H9 (cell line): ENCODE results near the gene SPZ1. TPM values are rescaled to one million over a fixed set of nuclear protein-coding genes. Genes with fewer than 3 reads are reported as not detected.

Source experiments
- DNase-seq: peaks from one replicate; pipeline ENCODE4 v3.0.0-alpha.2; 2017
- H2AFZ ChIP-seq: one replicate; pipeline ENCODE4 v1.6.1; 2013; ENCODE audit warnings: mild to moderate bottlenecking, low read length, control low read depth, moderate library complexity
- H2AK5ac ChIP-seq: 2 replicates; pipeline ENCODE4 v1.6.1; 2013; ENCODE audit warnings: low read length, control low read depth, mixed read lengths; ENCODE audit not compliant: insufficient read length
- H2BK120ac ChIP-seq: one replicate; pipeline ENCODE4 v1.6.1; 2013; ENCODE audit warnings: low read depth, mild to moderate bottlenecking, low read length, control low read depth, inconsistent platforms; ENCODE audit not compliant: poor library complexity, severe bottlenecking
- H2BK12ac ChIP-seq: 2 replicates; pipeline ENCODE4 v1.6.1; 2013; ENCODE audit warnings: low read length, control low read depth, mixed read lengths, low read depth; ENCODE audit not compliant: insufficient read length
- H2BK15ac ChIP-seq: 2 replicates; pipeline ENCODE4 v1.6.1; 2013; ENCODE audit warnings: low read depth, low read length, control low read depth
- H2BK20ac ChIP-seq: one replicate; pipeline ENCODE4 v1.6.1; 2013; ENCODE audit warnings: low read depth, mild to moderate bottlenecking, low read length, control low read depth, inconsistent platforms; ENCODE audit not compliant: poor library complexity, severe bottlenecking
- H2BK5ac ChIP-seq: 2 replicates; pipeline ENCODE4 v1.6.1; 2013; ENCODE audit warnings: low read length, control low read depth, mixed read lengths; ENCODE audit not compliant: insufficient read length
- H3K14ac ChIP-seq: 2 replicates; pipeline ENCODE4 v1.6.1; 2013; ENCODE audit warnings: low read length, control low read depth; ENCODE audit not compliant: insufficient read depth
- H3K18ac ChIP-seq: 2 replicates; pipeline ENCODE4 v1.6.1; 2013; ENCODE audit warnings: low read depth, mild to moderate bottlenecking, mixed read lengths, low read length, control low read depth; ENCODE audit not compliant: insufficient read length
- H3K23ac ChIP-seq: 2 replicates; pipeline ENCODE4 v1.6.1; 2013; ENCODE audit warnings: low read length, control low read depth, mixed read lengths, low read depth; ENCODE audit not compliant: insufficient read length
- H3K23me2 ChIP-seq: 2 replicates; pipeline ENCODE4 v1.6.1; 2013; ENCODE audit warnings: low read depth, mild to moderate bottlenecking, mixed read lengths, low read length, control low read depth; ENCODE audit not compliant: insufficient read length, poor library complexity, severe bottlenecking
- H3K27ac ChIP-seq: 2 replicates; pipeline ENCODE4 v1.5.1; 2013; ENCODE audit warnings: low read length, control low read depth, mixed read lengths, low read depth; ENCODE audit not compliant: insufficient read length
- H3K27me3 ChIP-seq: 2 replicates; pipeline ENCODE4 v1.6.1; 2013; ENCODE audit warnings: low read length, control low read depth, inconsistent platforms; ENCODE audit not compliant: insufficient read depth
- H3K4ac ChIP-seq: 2 replicates; pipeline ENCODE4 v1.6.1; 2013; ENCODE audit warnings: low read depth, mild to moderate bottlenecking, control low read depth, inconsistent platforms, low read length, moderate library complexity
- H3K4me1 ChIP-seq: 2 replicates; pipeline ENCODE4 v1.6.1; 2013; ENCODE audit warnings: low read length, control low read depth, inconsistent platforms; ENCODE audit not compliant: insufficient read depth
- H3K4me2 ChIP-seq: 2 replicates; pipeline ENCODE4 v1.6.1; 2013; ENCODE audit warnings: low read length, control low read depth, mixed read lengths; ENCODE audit not compliant: insufficient read length, insufficient read depth
- H3K56ac ChIP-seq: 2 replicates; pipeline ENCODE4 v1.6.1; 2013; ENCODE audit warnings: low read depth, mild to moderate bottlenecking, mixed read lengths, low read length, control low read depth; ENCODE audit not compliant: insufficient read length
- H3K79me1 ChIP-seq: 2 replicates; pipeline ENCODE4 v1.6.1; 2013; ENCODE audit warnings: low read depth, mild to moderate bottlenecking, moderate library complexity, low read length, control low read depth, inconsistent platforms; ENCODE audit not compliant: insufficient read depth, poor library complexity, severe bottlenecking
- H3K79me2 ChIP-seq: 2 replicates; pipeline ENCODE4 v1.6.1; 2013; ENCODE audit warnings: low read length, control low read depth, inconsistent platforms; ENCODE audit not compliant: insufficient read depth
- H3K9ac ChIP-seq: 2 replicates; pipeline ENCODE4 v1.6.1; 2013; ENCODE audit warnings: low read length, control low read depth, mixed read lengths; ENCODE audit not compliant: insufficient read length; ENCODE audit errors: extremely low read depth
- H3K9me3 ChIP-seq: one replicate; pipeline ENCODE4 v1.6.1; 2013; ENCODE audit warnings: low read depth, low read length, inconsistent platforms; ENCODE audit not compliant: control insufficient read depth
- H3T11ph ChIP-seq: one replicate; pipeline ENCODE4 v1.6.1; 2013; ENCODE audit warnings: mild to moderate bottlenecking, low read length, control low read depth, inconsistent platforms
- H4K20me1 ChIP-seq: one replicate; pipeline ENCODE4 v1.6.1; 2013; ENCODE audit not compliant: control insufficient read depth, insufficient read length, insufficient read depth
- H4K5ac ChIP-seq: 2 replicates; pipeline ENCODE4 v1.6.1; 2013; ENCODE audit warnings: low read depth, mild to moderate bottlenecking, mixed read lengths, low read length, control low read depth; ENCODE audit not compliant: insufficient read length
- H4K8ac ChIP-seq: replicated peaks from 2 replicates; pipeline ENCODE4 v1.6.1; 2013; ENCODE audit warnings: low read length, control low read depth, mixed read lengths, low read depth; ENCODE audit not compliant: insufficient read length
- H4K91ac ChIP-seq: 2 replicates; pipeline ENCODE4 v1.6.1; 2013; ENCODE audit warnings: low read depth, mild to moderate bottlenecking, moderate library complexity, mixed read lengths, low read length, control low read depth; ENCODE audit not compliant: insufficient read length
- H3K27ac Mint-ChIP-seq, 3 experiments: 2 replicates in 2 of 3; 3 replicates in 1 of 3; pipeline ENCODE4 v1.8.0; 2020 to 2021; ENCODE audit warnings: mixed read lengths in 3 of 3, mild to moderate bottlenecking in 1 of 3, moderate library complexity in 1 of 3
- H3K27me3 Mint-ChIP-seq: 2 replicates; pipeline ENCODE4 v1.8.0; 2021; ENCODE audit warnings: low read depth, mild to moderate bottlenecking, moderate library complexity, mixed read lengths
- H3K36me3 Mint-ChIP-seq, 3 experiments: 2 replicates in 2 of 3; 3 replicates in 1 of 3; pipeline ENCODE4 v1.8.0; 2020 to 2021; ENCODE audit warnings: low read depth in 3 of 3, mixed read lengths in 3 of 3; ENCODE audit not compliant: insufficient read depth in 1 of 3
- H3K4me1 Mint-ChIP-seq, 2 experiments: 2 replicates each; pipeline ENCODE4 v1.8.0; 2020; ENCODE audit warnings: mixed read lengths in 2 of 2
- H3K4me3 Mint-ChIP-seq, 2 experiments: 2 replicates in 1 of 2; 3 replicates in 1 of 2; pipeline ENCODE4 v1.8.0; 2020 to 2021; ENCODE audit warnings: mild to moderate bottlenecking in 2 of 2, mixed read lengths in 2 of 2, moderate library complexity in 1 of 2
- H3K9me3 Mint-ChIP-seq, 2 experiments: 2 replicates in 1 of 2; 3 replicates in 1 of 2; pipeline ENCODE4 v1.8.0; 2020; ENCODE audit warnings: mild to moderate bottlenecking in 2 of 2, mixed read lengths in 2 of 2, moderate library complexity in 1 of 2
- WGBS: extraction: QIAGEN DNeasy Blood & Tissue Kit; methylation state at CpG from one replicate; pipeline ENCODE4 v1.1.7; 2013; ENCODE audit warnings: missing lambda C conversion rate, low lambda C conversion rate, mixed read lengths; ENCODE audit not compliant: insufficient read length; ENCODE audit errors: extremely low coverage; 5-methylcytosine and 5-hydroxymethylcytosine counted together
- total RNA-seq: library from RNA; stranded (reverse); gene quantifications from 2 replicates; pipeline ENCODE4 v1.2.1, GENCODE V29; 2021
- TF ChIP-seq, protein P1 (sequence below): fragments of 200-600 bp; sonication (generic); conservative IDR thresholded peaks from 3 replicates; pipeline ENCODE4 v1.8.0; 2021; ENCODE audit warnings: antibody characterized with exemption, mild to moderate bottlenecking

SPZ1 gene
- total RNA-seq, 1 experiment from 2014 or later: not detected

DNA sequence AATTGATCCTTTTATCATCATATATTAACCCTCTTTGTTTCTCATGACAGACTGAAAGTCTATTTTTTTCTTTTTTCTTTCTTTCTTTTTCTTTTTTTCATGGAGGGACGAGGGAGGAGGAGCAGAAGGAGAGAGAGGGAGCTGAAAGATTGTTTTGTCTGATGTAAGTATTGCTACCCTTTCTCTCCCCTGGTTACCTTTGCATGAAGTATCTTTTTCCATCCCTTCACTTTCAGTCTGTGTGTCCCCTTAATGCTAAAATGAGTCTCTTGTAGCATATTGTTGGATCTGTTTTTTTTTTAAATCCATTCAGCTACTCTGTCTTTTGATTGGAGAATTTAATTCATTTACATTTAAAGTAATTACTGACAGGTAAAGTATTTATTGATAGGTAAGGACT is 36.4 kb upstream of the SPZ1 start:
- Histone ChIP-seq H2BK5ac (no peak overlapping the region), H2AK5ac (no peak overlapping the region), H3K27ac (no peak overlapping the region), H2BK12ac (no peak overlapping the region), H3K23ac (no peak overlapping the region), H3K9me3 (no peaks in the 10 kb centered on the region), H2BK15ac (no peak overlapping the region), H3K4me1 (no peaks in the 10 kb centered on the region), H3K27me3 (no peaks in the 10 kb centered on the region), H3T11ph (no peak overlapping the region), H4K5ac (no peak overlapping the region), H3K79me2 (no peaks in the 10 kb centered on the region), H4K91ac (no peak overlapping the region), H3K4me2 (no peak overlapping the region), H2AFZ (no peak overlapping the region), H2BK120ac (no peak overlapping the region), H4K20me1 (no peaks in the 10 kb centered on the region), H3K56ac (no peak overlapping the region), H3K79me1 (no peaks in the 10 kb centered on the region), H3K18ac (no peak overlapping the region), H3K9ac (no peak overlapping the region), H3K14ac (no peak overlapping the region), H3K23me2 (no peaks in the 10 kb centered on the region), H3K4ac (no peak overlapping the region), H4K8ac (no peak overlapping the region), H2BK20ac (no peak overlapping the region)
- no peak for DNase-seq
- Mint-ChIP-seq H3K4me1 (peaks cover 5 to 6% of the 10 kb centered on the region in 2 experiments), H3K9me3 (no peaks in the 10 kb centered on the region; a peak in 1 of 5 replicates), H3K36me3 (no peaks in the 10 kb centered on the region), H3K27me3 (no peaks in the 10 kb centered on the region), H3K4me3 (no peak overlapping the region), H3K27ac (no peak overlapping the region)
- no CpG with 5 or more reads among the region's 1 CpG for WGBS
- TF ChIP-seq, protein P1, sequence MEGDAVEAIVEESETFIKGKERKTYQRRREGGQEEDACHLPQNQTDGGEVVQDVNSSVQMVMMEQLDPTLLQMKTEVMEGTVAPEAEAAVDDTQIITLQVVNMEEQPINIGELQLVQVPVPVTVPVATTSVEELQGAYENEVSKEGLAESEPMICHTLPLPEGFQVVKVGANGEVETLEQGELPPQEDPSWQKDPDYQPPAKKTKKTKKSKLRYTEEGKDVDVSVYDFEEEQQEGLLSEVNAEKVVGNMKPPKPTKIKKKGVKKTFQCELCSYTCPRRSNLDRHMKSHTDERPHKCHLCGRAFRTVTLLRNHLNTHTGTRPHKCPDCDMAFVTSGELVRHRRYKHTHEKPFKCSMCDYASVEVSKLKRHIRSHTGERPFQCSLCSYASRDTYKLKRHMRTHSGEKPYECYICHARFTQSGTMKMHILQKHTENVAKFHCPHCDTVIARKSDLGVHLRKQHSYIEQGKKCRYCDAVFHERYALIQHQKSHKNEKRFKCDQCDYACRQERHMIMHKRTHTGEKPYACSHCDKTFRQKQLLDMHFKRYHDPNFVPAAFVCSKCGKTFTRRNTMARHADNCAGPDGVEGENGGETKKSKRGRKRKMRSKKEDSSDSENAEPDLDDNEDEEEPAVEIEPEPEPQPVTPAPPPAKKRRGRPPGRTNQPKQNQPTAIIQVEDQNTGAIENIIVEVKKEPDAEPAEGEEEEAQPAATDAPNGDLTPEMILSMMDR: no peak
